Natural killer cell (primary cell): ENCODE data around the gene TRAIP. TPM values are rescaled to one million over a fixed set of nuclear protein-coding genes. Genes with fewer than 3 reads are reported as not detected.

ENCODE experiments used
- ATAC-seq, 3 donors: fragments of 150-1000 bp in 2 of 3; fragments of 200-7000 bp in 1 of 3; cut with Tn5 transposase; 1 replicate in 1 of 3; 2 replicates in 2 of 3; pipeline ENCODE4 v1.10.0; 2021; ENCODE audit warnings: mild to moderate bottlenecking in 2 of 3, moderate library complexity in 2 of 3
- DNase-seq, 2 donors: peaks; one replicate each; pipeline versions ENCODE4 v3.0.0 to v3.0.0-alpha.2; 2013 to 2021; ENCODE audit warnings: mixed read lengths in 1 of 2
- H3K27ac ChIP-seq: one replicate; pipeline ENCODE4 v1.5.1; 2013; ENCODE audit warnings: mild to moderate bottlenecking, low read length
- H3K27me3 ChIP-seq: one replicate; pipeline ENCODE4 v1.6.1; 2013; ENCODE audit warnings: low read length; ENCODE audit not compliant: control insufficient read depth, insufficient read depth
- H3K36me3 ChIP-seq: one replicate; pipeline ENCODE4 v1.6.1; 2013; ENCODE audit warnings: low read length; ENCODE audit not compliant: control insufficient read depth, insufficient read depth
- H3K4me1 ChIP-seq: one replicate; pipeline ENCODE4 v1.6.1; 2013; ENCODE audit warnings: low read length; ENCODE audit not compliant: control insufficient read depth, insufficient read depth
- H3K4me3 ChIP-seq: one replicate; pipeline ENCODE4 v1.5.1; 2013; ENCODE audit warnings: low read length
- H3K9me3 ChIP-seq: one replicate; pipeline ENCODE4 v1.6.1; 2013; ENCODE audit warnings: low read length; ENCODE audit not compliant: control insufficient read depth, insufficient read depth
- H3K27ac Mint-ChIP-seq, 2 donors: one replicate each; pipeline ENCODE4 v1.8.0; 2022; ENCODE audit warnings: mild to moderate bottlenecking in 2 of 2, mixed read lengths in 2 of 2, moderate library complexity in 1 of 2
- H3K27me3 Mint-ChIP-seq, 2 donors: one replicate each; pipeline ENCODE4 v1.8.0; 2022; ENCODE audit warnings: low read depth in 2 of 2, mixed read lengths in 2 of 2
- H3K36me3 Mint-ChIP-seq: one replicate; pipeline ENCODE4 v1.8.0; 2022; ENCODE audit warnings: mixed read lengths
- H3K4me1 Mint-ChIP-seq, 2 donors: one replicate each; pipeline ENCODE4 v1.8.0; 2022; ENCODE audit warnings: mixed read lengths in 2 of 2
- H3K4me3 Mint-ChIP-seq: one replicate; pipeline ENCODE4 v1.8.0; 2022; ENCODE audit warnings: mild to moderate bottlenecking, moderate library complexity, mixed read lengths
- H3K9me3 Mint-ChIP-seq, 2 donors: one replicate each; pipeline ENCODE4 v1.8.0; 2022; ENCODE audit warnings: mixed read lengths in 2 of 2
- WGBS: methylation state at CpG from one replicate; pipeline ENCODE4 v1.1.7; 2013; ENCODE audit warnings: missing lambda C conversion rate; ENCODE audit not compliant: insufficient coverage; 5-methylcytosine and 5-hydroxymethylcytosine counted together
- intact Hi-C: fragments of 100-400 bp; cut with micrococcal nuclease; formaldehyde crosslinking; loops from one replicate; pipeline ENCODE4 v1.14.2; 2022
- total RNA-seq, 4 donors: library from RNA; stranded (reverse); fragments of 120-200 nt in 1 of 4; gene quantifications; one replicate each; pipeline versions ENCODE4 v1.2.3 to v1.2.4, GENCODE V29; 2013 to 2022
- TF ChIP-seq, protein P1 (sequence below): fragments of 200-600 bp; IDR thresholded peaks from one replicate; pipeline ENCODE4 v1.8.0; 2022; ENCODE audit warnings: antibody characterized with exemption

TRAIP gene
- total RNA-seq, 3 donors from 2014 or later (not counting 1 experiment from before 2014, with no cell fraction given): 3.3 to 6.2 (median 4.0) TPM

DNA sequence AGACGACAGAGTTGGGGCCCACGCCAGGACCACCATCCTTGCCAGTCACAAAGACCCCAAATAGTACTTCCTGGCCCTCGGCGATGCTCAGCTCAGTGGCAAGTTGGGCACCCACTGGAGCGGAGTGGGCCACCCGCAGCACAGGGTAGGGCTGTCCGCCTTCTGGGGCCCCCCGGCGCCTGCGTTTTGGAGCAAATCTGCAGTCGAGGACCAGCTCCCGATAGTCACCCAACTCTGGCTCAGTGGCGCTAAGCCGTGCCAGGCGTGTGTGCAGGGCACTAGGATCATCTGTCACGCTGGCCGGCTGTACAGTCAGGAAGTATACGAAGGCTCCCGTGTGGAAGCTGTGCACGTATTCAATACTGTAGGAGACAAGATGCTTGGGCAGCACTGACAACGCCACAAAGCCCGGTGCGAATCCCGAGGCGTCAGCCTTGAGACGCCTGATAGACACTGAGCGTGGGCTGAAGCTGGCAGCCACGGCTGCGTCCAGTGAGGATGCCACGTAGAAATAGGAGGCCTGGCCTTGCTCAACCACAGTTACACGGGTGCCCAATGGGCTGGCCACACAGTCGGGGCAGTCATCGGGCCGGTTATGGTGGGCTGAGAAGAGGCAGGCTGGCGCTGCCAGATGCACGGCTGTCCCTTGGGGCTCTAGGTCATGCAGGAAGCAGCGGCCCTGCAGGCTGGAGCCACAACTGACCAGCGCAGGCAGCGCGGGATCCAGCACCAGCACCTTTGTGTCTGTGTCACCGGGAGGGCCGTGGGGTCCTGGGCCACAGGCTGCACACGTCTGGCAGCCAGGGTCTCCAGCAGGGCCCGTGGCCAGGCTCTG lies 46.4 kb upstream of the TRAIP start:
- DNase-seq (peak in 1 of 2 donors; percentile 14), ATAC-seq (no peak)
- no peaks in the 10 kb centered on the region for H3K36me3 ChIP-seq
- TF ChIP-seq, protein P1, sequence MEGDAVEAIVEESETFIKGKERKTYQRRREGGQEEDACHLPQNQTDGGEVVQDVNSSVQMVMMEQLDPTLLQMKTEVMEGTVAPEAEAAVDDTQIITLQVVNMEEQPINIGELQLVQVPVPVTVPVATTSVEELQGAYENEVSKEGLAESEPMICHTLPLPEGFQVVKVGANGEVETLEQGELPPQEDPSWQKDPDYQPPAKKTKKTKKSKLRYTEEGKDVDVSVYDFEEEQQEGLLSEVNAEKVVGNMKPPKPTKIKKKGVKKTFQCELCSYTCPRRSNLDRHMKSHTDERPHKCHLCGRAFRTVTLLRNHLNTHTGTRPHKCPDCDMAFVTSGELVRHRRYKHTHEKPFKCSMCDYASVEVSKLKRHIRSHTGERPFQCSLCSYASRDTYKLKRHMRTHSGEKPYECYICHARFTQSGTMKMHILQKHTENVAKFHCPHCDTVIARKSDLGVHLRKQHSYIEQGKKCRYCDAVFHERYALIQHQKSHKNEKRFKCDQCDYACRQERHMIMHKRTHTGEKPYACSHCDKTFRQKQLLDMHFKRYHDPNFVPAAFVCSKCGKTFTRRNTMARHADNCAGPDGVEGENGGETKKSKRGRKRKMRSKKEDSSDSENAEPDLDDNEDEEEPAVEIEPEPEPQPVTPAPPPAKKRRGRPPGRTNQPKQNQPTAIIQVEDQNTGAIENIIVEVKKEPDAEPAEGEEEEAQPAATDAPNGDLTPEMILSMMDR: no peak
- no peak overlapping the region for H3K27ac ChIP-seq
- no peaks in the 10 kb centered on the region for H3K27me3 ChIP-seq
- H3K9me3 ChIP-seq: no peaks in the 10 kb centered on the region
- Mint-ChIP-seq H3K27me3 (no peaks in the 10 kb centered on the region), H3K36me3 (no peaks in the 10 kb centered on the region), H3K4me1 (peaks cover 11 to 26% of the 10 kb centered on the region in 2 donors), H3K9me3 (no peaks in the 10 kb centered on the region), H3K27ac (no peak overlapping the region), H3K4me3 (peak overlapping the region; percentile 56)
- H3K4me3 ChIP-seq: no peak overlapping the region
- WGBS: 96% methylated on average over 44 of the region's 44 CpGs
- peaks cover 36% of the 10 kb centered on the region for H3K4me1 ChIP-seq
- intact Hi-C loops: no loop called here

DNA sequence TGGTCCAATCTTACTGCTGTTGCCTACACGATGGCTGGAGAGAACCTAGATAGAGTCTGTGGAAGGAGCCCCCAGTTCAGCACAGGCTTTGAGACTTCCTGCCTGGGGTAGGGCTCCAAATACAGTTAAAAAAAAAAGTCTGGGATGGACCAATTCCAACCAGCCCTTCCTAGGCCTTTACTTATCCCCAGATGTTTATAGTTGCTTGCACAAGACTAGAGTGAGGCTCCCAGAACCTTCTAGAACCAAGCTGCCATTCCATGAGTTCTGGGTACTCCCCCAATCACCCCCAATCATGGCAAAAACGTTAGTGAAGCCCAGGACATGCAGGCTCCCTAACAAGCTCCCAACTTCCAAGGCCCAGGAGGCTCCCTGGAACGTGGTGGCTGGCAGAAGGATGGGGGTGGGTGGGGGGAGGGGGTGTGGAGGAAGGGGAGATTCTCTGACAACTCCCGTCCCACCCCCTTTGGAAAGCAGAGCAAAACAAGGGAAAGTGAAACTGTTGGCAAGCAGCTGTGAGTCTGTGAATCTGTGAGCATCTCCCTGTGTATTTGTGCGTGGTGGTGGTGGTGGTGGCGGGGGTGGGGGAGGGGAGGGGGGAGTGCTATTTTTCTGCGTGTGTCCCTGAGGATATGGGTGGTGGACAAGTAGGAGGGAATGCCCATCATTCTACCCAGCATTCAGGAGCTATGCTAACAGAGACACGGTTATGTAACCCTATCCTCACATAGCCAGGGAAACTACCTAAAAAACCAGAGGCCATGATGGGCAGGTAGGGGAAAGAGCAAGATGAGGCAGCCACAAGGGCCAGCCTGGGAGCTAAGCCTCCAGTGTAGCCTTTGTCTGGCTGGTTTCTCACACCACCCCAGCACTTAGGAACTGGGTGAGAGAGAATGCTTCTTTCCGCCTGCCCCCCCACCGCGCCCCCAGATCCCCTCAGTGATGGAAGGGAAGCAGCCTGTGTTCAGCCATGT lies 45.3 kb upstream of the TRAIP start:
- H3K9me3 ChIP-seq: no peaks in the 10 kb centered on the region
- TF ChIP-seq, protein P1: no peak
- no peaks in the 10 kb centered on the region for H3K36me3 ChIP-seq
- no peak overlapping the region for H3K27ac ChIP-seq
- no peaks in the 10 kb centered on the region for H3K9me3 Mint-ChIP-seq
- 88% methylated on average over 5 of the region's 11 CpGs for WGBS
- H3K4me3 Mint-ChIP-seq: no peak overlapping the region
- H3K27ac Mint-ChIP-seq: no peak overlapping the region
- H3K4me1 ChIP-seq: peaks cover 35% of the 10 kb centered on the region
- peaks cover 11 to 24% of the 10 kb centered on the region in 2 donors for H3K4me1 Mint-ChIP-seq
- ATAC-seq (no peak), DNase-seq (peak in 1 of 2 donors; percentile 25)
- no peaks in the 10 kb centered on the region for H3K27me3 Mint-ChIP-seq
- no peaks in the 10 kb centered on the region for H3K36me3 Mint-ChIP-seq
- H3K4me3 ChIP-seq: no peak overlapping the region
- intact Hi-C loops: no loop called here
- no peaks in the 10 kb centered on the region for H3K27me3 ChIP-seq

DNA sequence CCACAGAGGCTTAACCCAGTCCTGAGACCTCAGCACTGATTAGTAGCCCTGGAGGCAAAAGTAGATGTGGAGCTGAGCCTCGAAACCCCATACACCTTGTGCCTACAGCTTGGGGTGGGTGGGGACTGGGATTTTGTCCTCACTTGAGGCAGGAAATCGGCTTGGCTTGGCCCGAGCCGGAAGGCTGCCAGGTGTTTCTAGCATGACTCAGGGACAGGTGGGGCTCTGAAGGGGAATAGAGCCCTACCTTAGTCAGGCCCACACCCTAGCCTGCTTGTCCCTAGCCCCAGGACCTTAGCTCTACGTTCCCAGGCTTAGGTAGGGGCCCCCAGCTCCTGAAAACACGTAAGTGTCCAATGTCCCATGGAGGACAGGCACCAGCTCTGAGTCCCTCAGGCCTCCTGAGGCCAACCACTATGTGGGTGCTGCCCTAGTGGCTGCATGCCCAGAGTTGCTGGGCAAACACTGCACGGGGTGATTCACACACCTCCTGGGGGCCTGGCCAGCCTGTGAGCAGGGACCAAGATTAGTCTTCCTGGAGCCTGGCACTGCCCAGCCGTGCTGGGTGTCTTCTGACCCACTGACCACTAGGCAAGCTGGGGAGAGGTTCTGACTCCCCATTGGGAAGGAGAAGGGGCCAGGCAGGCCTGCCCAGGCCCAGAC lies 44.3 kb upstream of the TRAIP start:
- intact Hi-C loops: no loop called here
- no peaks in the 10 kb centered on the region for H3K9me3 Mint-ChIP-seq
- ATAC-seq: no peak
- no peaks in the 10 kb centered on the region for H3K27me3 Mint-ChIP-seq
- peak overlapping the region; percentile 9 for H3K4me3 Mint-ChIP-seq
- no peak overlapping the region for H3K27ac Mint-ChIP-seq
- no peaks in the 10 kb centered on the region for H3K27me3 ChIP-seq
- H3K4me1 ChIP-seq: peaks cover 24% of the 10 kb centered on the region
- WGBS: 82% methylated on average over 8 of the region's 8 CpGs
- H3K36me3 Mint-ChIP-seq: no peaks in the 10 kb centered on the region
- H3K36me3 ChIP-seq: no peaks in the 10 kb centered on the region
- H3K9me3 ChIP-seq: no peaks in the 10 kb centered on the region
- TF ChIP-seq, protein P1: no peak
- no peak overlapping the region for H3K4me3 ChIP-seq
- DNase-seq: no peak
- H3K27ac ChIP-seq: no peak overlapping the region
- peaks cover 6 to 15% of the 10 kb centered on the region in 2 donors for H3K4me1 Mint-ChIP-seq
